HG02870 (cell line): ENCODE measurements around the gene GPLD1.
A peak's percentile ranks its signal among the peaks of the same experiment; 100 is the strongest.

Experiments
- ATAC-seq: cut with Tn5 transposase; IDR thresholded peaks from one replicate; pipeline ENCODE4 v1.9.1; 2021; ENCODE audit warnings: mild to moderate bottlenecking, moderate library complexity; ENCODE audit not compliant: unreplicated experiment

GPLD1 gene

DNA sequence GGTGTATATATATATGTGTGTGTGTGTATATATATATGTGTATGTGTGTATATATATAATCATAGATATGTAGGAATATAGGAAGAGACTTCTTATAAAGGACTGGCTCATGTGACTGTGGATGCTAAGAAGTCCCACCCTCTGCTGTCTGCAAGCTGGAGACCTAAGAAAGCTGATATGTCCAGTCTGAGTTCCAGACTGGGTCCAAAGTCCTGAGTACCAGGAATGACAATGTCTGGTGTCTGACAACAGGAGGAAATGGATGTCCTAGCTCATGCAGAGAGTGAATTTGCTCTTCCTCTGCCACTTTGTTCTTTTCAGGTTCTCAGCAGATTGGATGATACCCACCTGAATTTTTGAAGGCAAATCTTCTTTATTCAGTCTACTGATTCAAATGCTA, 12.5 kb upstream of the GPLD1 start:
- no peak for ATAC-seq

GRCh38 chr6:24501374-24501773, 12.0 kb upstream of the GPLD1 start:
- no peak for ATAC-seq

GRCh38 chr6:24500683-24501082, 11.3 kb upstream of the GPLD1 start:
- no peak for ATAC-seq

DNA sequence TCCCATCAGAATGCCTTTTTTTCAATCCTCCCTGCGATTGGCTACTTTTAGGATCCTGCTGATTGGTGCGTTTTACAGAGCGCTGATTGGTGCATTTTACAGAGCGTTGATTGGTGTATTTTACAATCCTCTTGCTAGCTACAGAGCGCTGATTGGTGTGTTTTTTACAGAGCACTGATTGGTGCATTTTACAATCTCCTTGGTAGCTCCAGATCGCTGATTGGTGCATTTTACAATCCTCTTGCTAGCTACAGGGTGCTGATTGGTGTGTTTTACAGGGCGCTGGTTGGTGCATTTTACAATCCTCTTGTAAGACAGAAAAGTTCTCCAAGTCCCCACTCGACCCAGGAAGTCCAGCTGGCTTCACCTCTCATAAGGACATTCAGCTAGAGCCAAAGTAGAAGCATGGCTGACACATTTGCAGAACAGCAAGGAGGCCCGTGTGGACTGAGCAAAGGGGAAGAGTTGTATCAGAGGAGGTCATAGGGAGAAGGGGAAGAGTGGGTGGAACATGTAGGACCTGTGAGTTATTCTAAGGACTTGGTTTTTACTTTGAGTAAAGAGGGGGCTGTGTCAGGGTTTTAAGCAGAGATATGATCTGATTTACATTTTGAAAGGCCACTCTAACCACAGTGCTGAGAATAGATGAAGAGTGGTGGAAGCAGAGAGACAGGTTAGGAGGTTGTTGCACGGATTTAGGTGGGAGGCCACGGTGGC, 8.0 kb upstream of the GPLD1 start:
- ATAC-seq = peak; percentile 38

- peak; percentile 49 for ATAC-seq
Observed at GRCh38 chr6:24494821-24495795, 5.7 kb upstream of the GPLD1 start, which contains the start of gene ALDH5A1. ALDH5A1 (plus strand) TSS chr6:24494969; CDS start chr6:24494997, 28 bp downstream.

- ATAC-seq = no peak
Observed at GRCh38 chr6:24493945-24494820, 4.8 kb upstream of the GPLD1 start.

- ATAC-seq = no peak
Observed at GRCh38 chr6:24492475-24492874, 3.1 kb upstream of the GPLD1 start.

- ATAC-seq = no peak
Observed at GRCh38 chr6:24490948-24491347, 1.6 kb upstream of the GPLD1 start.

DNA sequence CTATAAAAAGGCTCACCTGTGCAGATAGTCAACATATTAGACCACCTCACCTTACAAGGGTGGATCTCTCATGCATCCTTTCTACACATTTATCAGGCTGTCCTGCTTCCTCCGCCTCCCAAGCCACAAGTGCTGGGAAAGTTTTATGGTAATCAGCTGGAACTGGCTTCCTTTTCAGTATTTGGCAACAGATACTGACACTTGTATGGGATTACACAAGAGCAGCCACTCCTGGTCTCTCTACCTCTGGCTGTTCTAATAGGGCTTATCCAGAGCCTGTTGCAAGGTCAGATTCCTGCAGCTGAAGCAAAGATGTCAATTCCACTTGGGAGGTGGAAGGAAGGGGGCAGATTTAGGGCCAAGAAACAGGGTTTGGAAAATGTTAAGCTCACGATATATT, 503 bp upstream of the GPLD1 start:
- ATAC-seq = no peak

- no peak for ATAC-seq
Observed at GRCh38 chr6:24486065-24486464, 3.3 kb downstream of the GPLD1 start.

GRCh38 chr6:24484657-24485323, 4.6 kb downstream of the GPLD1 start:
- ATAC-seq = no peak

DNA sequence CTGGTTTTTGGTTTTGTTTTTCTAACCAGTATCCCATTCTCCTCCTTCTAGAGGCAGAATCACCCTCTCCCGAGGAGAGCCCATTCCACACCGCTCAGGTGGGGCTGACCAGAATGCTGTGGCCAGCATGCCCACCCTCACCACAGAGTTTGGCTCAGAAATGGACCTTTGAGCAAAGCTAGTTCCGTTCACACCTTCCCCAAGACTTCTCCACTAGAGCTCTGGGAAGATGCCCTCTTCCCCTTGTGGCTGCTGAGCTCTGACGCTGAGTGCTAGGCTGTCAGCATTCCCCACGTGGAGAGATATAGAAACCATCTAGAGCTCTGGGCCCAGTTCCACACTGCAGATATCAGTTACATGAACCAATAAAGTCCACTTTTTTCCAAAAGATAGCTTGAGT, 7.9 kb downstream of the GPLD1 start:
- no peak for ATAC-seq

DNA sequence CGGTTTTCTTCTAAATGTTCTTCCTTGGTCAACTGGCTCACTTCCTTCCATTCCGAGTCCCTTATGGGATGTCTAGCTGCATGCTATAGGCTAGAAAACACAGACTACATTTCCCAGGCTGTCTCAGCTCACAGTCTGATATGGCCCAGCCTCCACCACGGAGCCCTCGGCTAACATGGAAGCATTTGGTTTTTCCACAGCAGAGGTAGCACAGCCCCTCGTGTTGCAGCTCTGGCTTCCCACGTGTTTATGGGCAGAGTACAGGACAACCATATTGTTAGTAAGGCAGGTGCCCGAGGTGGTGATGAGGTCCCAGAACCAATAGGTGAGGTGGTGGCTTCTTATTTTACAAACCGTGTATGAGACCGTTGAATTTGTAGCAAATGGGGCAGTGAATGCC, 8.7 kb downstream of the GPLD1 start:
- ATAC-seq = no peak

- no peak for ATAC-seq
Observed at GRCh38 chr6:24478903-24479302, 10.5 kb downstream of the GPLD1 start.

GRCh38 chr6:24477070-24477469, 12.3 kb downstream of the GPLD1 start:
- ATAC-seq = no peak

DNA sequence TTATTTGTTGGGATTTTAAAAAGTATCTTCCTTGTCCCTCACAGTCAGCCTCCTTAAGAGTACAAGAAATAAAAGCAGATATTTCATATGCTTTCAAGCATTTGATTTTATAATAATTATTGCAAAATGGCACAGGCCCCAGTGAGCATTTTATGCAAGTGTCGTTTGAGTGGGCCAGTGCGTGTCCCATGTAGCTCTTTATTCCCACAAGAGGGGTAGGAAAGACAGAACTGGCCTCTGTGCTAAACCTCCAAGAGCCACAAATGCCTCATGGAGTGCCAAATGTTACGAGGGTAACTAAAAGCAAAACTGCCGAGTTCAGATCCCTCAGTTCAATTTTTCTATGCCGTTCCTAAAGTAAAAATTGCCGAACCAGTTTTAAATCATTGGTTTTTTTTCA, 12.7 kb downstream of the GPLD1 start:
- ATAC-seq = no peak

- no peak for ATAC-seq
Observed at GRCh38 chr6:24472181-24472580, 17.2 kb downstream of the GPLD1 start.

- no peak for ATAC-seq
Observed at GRCh38 chr6:24469811-24470210, 19.6 kb downstream of the GPLD1 start.

- no peak for ATAC-seq
Observed at GRCh38 chr6:24464253-24465038, 24.9 kb downstream of the GPLD1 start.

- ATAC-seq = no peak
Observed at GRCh38 chr6:24460966-24461365, 28.4 kb downstream of the GPLD1 start.
